Epithelial cell of prostate (primary cell): ENCODE results near the gene SAC3D1.
"Not testable (repeated sequence)": the region's sequence is repeated elsewhere in the genome, so short reads cannot be mapped to it uniquely, and the experiment has no call there.

ENCODE experiments used
- DNase-seq: peaks from one replicate; pipeline ENCODE4 v3.0.0-alpha.2; 2011; ENCODE audit warnings: low read depth, low spot score
- H3K27ac ChIP-seq: fragments of 450-650 bp; 2 replicates; pipeline ENCODE4 v1.5.1; 2017; ENCODE audit warnings: mild to moderate bottlenecking

The SAC3D1 gene

DNA sequence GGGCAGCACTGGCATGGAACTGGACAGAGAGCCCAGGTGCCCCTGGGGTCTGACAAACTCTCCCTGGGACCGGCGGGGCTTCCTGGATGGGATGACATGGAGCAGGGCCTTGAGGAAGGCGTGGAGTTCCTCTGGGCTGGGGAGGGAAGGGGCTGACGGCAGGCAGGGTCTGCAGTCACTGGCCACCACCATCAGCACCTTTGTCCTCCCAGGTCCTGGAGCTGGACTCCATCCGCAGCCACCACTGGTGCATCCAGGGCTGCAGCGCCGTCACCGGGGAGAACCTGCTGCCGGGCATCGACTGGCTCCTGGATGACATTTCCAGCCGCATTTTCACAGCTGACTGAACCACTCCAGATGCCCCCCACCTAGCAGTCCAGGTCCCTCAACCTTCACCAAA lies 19.5 kb upstream of the SAC3D1 start:
- no peak for DNase-seq
- H3K27ac ChIP-seq: no peak overlapping the region

DNA sequence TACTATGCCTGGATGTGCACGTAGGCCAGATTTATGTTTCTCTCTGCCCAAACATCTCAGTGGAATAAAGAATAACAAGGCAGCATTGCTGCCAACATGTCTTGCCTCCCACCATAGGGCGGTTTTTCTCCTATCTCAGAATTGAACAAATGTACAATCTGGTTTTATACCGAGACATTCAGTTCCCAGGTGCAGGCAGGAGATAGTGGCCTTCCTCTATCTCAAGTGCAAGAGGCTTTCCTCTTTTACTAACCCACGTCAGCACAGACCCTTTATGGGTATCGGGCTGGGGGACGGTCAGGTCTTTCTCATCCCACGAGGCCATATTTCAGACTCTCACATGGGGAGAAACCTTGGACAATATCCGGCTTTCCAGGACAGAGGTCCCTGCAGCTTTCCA lies 17.5 kb upstream of the SAC3D1 start:
- DNase-seq, H3K27ac ChIP-seq: not testable (repeated sequence)

DNA sequence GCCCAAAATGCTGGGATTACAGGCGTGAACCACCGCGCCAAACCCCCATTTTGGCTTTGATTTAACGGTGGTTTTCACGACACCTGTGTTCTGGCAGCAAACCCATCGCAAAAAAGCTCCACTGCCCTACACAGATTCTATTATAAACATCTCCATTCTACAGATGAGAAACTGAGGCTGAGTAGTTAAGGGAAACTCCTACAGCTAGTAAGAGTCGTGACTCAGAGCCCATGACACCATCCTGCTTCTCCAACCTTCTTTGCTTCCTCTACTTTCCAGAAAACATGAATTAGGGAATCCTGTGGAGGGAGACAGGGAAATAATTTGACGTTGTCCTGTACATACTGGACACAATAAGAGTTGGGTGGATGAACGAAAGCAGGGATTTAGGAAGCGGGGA lies 14.2 kb upstream of the SAC3D1 start:
- DNase-seq: no peak
- H3K27ac ChIP-seq: peak overlapping the region; percentile 83

DNA sequence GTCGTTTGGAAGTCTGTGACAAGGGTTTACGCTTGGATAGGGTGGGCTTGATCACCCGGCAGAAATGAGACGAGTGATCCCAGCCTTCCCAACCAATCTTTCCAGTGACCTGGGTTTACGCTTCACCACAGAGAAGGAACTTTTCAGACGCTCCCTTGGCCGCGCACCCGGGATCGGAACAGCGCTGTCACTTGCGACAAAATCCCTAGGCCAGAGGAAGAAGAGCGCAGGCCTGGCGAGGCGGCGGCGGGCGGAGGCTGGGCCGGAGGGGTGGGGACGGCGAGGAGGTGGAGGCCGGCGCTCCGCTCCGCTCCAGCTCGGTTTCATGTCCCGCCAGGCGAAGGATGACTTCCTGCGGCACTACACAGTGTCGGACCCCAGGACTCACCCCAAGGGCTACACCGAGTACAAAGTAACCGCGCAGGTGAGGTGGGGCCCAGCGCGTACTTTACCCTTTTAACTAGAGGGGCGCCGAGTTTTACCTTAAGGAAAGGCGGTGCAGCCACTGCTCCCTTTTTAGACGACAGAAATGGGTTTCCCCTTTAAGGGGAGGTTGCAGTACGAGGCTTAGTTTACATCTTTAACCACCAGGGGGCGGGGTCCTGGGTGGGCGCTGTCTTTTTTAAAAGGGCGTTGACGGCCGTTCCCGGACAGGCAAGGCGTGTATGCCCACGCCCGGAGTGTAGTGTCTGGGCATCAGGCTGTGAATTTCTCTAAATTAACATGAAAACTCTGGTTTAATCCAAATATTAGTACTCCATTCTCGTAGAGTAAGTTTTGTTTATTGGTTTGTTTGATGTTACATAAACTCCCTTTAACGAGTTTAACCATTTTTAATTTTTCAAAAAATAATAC lies 13.6 kb upstream of the SAC3D1 start, which contains the start of gene SNX15:
SNX15 (plus strand) TSS at position 227 of the 855 bp plus-strand sequence; CDS start at position 326, 99 bp downstream.
- DNase-seq: peak; percentile 79
- peak within 1 kb of the TSS; percentile 83 for H3K27ac ChIP-seq

DNA sequence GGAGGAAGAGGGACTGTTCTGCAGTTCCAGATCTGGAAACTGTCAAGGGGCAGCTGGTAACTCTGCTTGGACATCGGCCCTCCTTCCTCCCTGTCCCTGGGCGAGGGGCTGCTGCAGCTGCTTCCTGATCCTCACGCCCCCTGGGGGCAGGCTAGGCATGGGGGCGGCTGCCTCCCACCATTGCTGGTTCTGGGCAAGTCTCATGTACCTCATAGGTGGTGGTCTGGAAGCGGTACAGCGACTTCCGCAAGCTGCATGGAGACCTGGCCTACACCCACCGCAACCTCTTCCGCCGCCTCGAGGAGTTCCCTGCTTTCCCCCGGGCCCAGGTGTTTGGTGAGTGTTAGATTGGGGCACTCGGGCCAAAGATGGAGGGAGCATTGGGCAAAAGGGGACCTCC lies 8.8 kb upstream of the SAC3D1 start:
- DNase-seq: no peak
- no peak overlapping the region for H3K27ac ChIP-seq

DNA sequence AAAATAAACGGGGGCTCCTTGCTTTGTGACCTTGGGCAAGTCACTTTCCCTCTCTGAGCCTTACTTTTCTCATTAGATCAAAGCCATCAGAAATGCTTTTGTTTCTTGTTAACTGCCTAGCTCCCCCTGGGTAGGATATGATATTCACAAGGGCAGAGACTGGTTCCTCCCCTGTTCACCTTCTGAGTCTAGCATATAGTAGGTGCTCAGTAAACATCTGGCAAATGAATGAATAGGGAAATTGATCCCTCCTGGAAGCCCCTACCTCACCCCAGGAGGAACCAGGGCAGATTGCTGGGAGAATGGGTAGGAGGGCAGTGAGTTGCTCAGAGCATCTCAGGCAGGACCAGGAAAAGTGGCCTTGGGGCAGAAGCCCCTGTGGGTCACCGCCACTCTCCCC lies 6.6 kb upstream of the SAC3D1 start:
- no peak for DNase-seq
- H3K27ac ChIP-seq: no peak overlapping the region

DNA sequence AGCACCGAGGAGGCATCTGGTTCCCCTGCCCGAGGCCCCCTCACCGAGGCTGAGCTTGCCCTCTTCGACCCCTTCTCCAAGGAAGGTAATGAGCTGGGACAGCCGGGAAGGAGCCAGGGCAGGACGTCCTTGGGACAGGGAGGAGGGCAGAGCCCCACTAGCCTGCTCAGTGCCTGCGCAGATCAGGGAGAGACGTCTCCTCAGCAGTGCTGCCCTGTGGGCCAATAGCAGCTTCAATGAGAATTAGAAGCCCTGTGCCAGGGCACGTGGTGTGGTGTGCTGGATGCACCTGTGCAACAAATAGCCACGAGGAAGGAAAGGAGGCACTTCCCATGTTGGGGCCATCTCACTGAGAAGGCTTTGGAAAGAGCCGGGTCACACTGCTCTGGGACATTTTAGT lies 5.4 kb upstream of the SAC3D1 start:
- no peak overlapping the region for H3K27ac ChIP-seq
- no peak for DNase-seq

DNA sequence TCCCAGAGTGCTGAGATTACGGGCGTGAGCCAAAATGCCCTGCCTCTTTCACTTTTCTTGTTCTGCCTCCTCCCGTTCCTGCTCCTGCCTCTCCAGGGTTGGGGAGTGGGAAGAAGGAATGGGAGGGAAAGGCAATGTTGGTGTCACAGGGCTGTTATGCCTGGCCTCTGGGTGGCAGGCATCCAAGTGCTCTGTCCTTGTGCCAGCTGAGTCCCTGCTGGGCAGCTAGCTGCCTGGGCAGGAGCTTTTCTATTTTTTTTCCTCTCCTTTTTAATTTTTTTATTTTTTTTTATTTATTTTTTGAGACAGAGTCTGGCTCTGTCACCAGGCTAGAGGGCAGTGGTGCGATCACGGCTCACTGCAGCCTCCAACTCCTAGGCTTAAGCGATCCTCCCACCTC lies 4.1 kb upstream of the SAC3D1 start:
- no peak overlapping the region for H3K27ac ChIP-seq
- no peak for DNase-seq

DNA sequence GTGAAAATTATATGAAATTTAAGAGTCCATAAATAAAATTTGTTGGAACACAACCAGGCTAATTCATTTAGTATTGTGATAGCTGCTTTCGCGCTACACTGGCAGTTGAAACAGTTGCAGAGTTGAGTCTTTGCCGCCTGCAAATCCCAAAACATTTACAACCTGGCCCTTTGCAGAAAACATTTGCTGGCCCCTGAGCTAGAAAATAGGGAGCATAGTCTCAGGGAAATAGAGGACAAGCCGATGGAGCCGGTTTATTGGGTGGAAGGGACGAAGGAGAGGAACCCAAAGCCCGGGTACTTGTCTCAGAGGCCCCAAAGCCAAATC lies 527 bp upstream of the SAC3D1 start:
- H3K27ac ChIP-seq: peak overlapping the region; percentile 90
- no peak for DNase-seq

DNA sequence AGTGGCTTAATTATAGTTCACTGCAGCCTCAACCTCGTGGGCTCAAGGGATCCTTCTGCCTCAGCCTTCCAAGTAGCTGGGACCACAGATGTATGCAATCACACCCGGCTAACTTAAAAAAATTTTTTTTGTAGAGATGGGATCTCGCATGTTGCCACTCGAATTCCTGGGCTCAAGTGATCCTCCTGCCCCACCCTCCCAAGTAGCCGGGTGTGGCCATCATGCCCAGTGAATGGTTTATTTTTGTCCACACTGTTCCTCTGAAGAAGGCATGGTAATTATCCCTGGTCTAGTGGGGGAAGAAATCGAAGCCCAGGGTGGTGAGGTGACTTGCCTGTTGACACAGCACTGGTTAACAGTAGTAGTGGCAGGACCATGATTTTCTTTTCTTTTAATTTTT lies 1.9 kb downstream of the SAC3D1 start:
- DNase-seq: no peak
- no peak overlapping the region for H3K27ac ChIP-seq

DNA sequence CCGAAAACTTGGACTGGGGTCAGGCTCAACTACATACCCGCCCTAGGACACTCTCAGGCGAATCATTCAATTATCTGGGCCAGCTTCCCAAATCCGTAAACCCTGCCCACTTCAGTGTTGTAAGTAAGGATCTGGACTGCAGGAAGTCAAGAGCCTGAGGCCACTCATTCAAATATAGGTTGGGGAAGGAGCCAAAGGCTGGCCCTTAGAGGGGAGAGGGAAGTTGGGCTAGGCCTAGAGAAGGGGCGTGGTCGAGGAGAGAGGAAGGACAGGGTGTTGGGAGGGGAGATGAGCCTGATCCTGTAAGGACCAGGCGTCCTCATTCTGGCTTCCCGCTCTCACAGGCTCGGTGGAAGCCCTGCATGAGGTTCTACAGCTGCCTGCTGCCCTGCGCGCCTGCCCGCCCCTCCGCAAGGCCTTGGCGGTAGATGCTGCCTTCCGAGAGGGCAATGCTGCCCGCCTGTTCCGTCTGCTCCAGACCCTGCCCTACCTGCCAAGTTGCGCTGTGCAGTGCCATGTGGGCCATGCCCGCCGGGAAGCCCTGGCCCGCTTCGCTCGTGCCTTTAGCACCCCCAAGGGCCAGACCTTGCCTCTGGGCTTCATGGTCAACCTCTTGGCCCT lies 3.0 kb downstream of the SAC3D1 start:
- DNase-seq: no peak

DNA sequence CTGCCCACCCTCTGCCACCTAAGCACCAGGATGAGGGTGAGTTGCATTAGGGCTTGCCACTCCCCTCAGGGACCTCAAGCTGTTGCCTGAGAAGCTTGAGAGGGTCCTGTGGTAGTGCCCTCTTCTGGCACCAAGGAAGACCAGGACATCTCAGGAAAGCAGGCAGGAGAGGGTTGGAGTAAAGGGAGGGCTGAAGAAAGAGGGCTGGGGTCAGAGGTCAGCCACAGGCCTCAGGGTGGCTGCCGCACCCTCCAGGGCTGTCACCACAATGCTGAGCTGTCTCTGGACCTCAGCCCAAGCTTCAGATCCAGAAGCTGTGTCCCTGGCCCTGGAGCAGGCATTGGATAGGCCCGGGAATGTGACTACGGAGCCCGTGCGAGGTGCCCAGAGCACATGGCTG lies 4.1 kb downstream of the SAC3D1 start:
- H3K27ac ChIP-seq: no peak overlapping the region
- no peak for DNase-seq

More for the DNA sequence above, 3.0 kb downstream of the SAC3D1 start:
- H3K27ac ChIP-seq: no peak overlapping the region

DNA sequence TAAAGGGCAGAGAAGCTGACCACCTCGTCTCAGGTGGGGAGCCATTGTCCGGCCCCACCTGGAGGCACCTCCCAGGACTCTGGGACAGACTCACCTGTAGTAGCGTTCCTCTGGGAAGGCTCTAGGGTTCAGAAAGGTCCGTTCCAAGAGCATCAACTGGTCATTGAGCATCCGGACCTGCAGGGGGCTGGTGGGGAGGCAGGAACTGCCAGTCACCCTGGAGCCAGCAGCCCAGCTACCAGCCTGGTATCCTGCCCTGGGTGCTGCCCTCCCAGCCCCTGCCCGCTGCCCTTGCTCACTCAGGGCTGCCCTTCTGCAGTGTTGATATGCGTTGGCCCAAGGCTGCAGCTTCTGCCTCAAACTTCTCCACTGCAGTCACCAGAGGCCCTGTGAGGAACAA lies 4.7 kb downstream of the SAC3D1 start:
- no peak overlapping the region for H3K27ac ChIP-seq
- no peak for DNase-seq

DNA sequence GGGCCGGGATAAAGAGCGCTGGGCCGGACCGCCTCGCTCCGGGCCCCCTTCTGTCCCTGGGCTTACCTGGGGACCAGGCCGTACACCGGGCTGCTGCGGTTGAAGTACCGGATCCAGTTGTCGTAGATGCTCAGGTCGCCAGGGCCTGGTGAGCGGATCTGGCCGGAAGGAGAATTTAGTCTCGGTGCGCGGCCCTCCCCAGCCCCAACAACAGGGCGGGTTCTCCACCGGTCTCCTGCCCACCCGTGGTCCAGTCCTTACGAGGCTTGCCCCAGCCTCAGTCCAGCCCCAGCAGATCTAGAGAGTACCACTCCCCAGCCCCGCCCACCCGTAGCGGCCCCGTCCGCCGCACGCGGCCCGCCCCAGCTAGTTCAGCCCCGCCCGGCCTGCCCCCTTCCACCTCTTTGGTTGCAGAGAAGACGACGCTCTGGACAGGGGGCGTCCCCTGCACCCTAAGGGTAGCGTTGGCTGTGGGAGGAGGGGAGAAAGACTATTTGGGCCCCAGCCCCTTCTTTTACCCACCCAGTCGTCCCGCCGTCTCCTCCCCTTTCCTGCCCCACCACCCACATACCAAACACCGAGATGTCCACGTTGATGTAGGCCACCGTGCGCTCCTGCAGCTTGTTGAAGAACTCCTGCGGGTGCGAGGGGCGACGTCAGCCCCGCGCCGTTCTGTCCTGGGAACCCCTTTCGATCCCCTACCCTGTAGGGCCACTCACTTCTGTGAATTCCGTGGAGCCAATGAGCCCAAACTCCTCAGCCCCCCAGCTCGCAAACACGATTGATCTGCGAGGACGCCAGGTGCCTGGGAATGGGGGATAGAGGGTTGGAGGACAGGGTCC lies 6.8 kb downstream of the SAC3D1 start:
- no peak for DNase-seq
- H3K27ac ChIP-seq: no peak overlapping the region

DNA sequence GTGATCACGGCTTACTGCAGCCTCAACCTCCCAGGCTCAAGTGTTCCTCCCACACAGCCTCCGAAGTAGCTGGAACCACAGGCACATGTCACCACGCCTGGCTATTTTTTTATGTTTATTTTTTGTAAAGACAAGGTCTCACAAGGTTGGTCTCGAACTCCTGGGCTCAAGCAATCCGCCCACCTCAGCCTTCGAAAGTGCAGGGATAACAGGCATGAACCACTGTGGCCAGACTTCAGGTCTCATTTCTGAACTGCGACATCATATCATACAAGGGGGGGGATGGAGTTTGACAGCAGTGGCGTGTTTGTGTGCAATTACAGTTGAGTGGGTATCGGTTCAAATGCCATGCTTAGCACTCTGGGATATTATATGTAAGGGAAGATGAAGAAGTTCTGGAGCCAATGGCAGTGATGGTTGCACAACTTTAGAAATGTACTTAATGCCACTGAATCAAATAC lies 10.4 kb downstream of the SAC3D1 start:
- DNase-seq: no peak
- H3K27ac ChIP-seq: no peak overlapping the region

DNA sequence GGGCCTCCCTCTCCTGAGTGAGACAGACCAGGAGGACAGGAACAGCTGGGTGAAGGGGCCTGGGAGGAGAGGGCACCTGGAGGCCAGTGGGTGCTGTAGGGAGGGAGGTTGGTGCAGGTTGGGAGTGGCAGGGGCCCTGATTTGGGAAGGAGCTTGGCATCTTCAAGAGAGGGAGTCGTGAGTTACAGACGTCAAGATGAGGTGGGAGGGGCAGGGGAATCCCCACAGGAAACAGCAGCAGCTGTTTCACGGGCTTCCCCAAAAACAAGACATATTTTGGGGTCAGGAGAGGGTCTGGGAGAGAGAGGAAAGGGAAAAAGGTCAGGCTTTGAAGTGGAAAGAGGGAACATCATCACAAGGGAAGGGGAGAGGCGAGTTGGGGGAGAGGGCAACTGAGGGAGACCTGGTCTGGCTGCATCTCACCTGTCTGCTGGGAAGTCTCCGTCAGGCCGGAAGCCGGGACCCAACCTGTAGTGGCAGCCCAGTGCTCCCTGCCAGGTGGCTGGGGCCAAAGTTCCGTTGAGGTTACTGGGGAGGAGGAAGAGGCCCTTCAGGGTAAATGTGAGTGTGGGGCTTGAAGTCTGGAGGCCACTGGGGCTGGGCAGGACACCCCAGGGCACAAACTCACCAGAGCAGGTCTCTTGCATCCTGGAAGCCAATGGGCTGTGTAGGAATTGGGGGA lies 13.0 kb downstream of the SAC3D1 start:
- H3K27ac ChIP-seq: no peak overlapping the region
- no peak for DNase-seq

DNA sequence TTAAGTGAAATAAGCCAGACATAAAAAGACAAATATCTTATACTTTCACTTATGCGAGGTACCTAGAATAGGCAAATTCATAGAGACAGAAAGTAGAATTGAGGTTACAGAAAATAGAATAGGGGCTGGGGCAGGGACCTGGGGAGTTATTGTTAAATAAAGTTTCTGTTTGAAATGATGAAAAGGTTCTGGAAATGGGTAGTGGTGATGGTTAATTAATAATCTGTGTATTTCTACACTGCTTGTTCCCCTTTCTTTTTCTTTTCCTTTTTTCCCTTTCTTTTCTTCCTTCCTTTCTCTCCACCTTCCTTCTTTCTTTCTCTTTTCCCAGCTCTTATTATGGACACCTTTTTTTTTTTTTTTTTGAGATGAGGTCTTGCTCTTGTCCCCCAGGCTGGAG lies 14.5 kb downstream of the SAC3D1 start:
- no peak for DNase-seq
- H3K27ac ChIP-seq: no peak overlapping the region

DNA sequence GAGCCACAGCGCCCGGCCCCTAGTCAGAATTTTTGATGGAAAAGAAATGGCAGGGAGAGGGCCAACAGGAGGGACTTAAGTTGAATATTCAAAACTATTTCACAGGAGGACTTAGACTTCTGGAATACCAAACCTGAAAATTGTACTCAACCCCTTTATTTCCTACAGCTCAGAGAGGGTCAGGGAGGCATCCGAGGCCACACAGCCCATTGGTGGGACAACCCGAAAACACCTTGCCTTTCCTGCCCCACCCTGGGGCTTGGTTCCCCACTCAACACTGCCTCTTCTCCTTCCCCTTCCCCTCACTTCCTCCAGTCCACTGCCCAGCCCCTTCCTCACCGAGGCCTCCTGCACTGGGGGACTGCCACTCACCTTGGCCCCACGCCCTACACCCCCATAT lies 16.0 kb downstream of the SAC3D1 start:
- no peak for DNase-seq
- no peak overlapping the region for H3K27ac ChIP-seq

DNA sequence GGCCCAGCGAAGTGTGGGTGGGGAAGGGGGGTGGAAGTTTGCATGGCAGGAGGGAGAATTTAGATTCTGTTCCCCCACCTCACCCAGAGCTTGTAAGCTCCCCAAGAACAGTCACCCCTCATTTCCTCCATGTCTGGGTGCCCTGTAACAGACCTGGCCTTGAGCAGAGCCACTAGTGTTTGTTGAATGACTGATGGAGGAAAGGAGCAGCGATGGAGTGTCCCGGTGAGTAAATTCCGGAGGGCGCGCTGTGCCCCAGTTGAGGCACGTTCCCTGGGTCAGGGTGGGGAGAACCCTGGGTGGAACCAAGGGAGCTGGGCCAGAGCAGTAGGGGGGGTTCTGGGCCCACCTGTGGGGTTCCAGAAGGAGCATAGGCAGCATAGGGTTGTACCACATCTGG lies 16.5 kb downstream of the SAC3D1 start:
- DNase-seq: no peak
- no peak overlapping the region for H3K27ac ChIP-seq

DNA sequence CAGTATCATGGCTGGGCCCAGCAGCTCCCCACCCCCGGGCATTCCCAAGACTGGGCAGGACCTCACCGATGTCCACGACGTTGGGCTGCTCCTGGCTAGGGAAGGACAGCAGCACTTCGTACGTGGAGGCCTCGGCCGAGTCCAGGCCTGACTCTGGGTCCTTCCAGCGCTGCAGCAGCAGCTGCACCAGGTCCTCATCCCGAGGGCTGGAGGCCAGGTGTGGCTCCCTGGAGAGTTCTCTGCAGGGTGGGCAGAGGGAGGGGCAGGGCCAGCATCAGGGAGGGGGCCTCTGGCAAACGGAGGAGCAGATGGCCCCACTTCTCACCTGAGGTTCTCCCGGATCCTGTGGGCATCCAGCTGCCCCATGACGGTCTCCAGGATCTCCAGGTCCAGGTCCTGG lies 17.0 kb downstream of the SAC3D1 start:
- DNase-seq: no peak
- H3K27ac ChIP-seq: no peak overlapping the region
